Thyroid gland (tissue), 4 donors: ENCODE results near the gene PRKCI. TPM values are rescaled to one million over a fixed set of nuclear protein-coding genes. Genes with fewer than 3 reads are reported as not detected.
"Not testable (repeated sequence)": the region's sequence is repeated elsewhere in the genome, so short reads cannot be mapped to it uniquely, and the experiment has no call there.

Experiments
- DNase-seq, 2 donors: peaks; one replicate each; pipeline ENCODE4 v3.0.0-alpha.2; 2019
- H3K27ac ChIP-seq, 3 donors: fragments of 200-600 bp; sonication (generic); 1 replicate in 2 of 3; 2 replicates in 1 of 3; pipeline ENCODE4 v1.5.1; 2016 to 2019; ENCODE audit warnings: mild to moderate bottlenecking in 1 of 3, moderate library complexity in 1 of 3
- H3K27me3 ChIP-seq: fragments of 200-600 bp; sonication (generic); one replicate; pipeline ENCODE4 v1.5.1; 2019
- H3K36me3 ChIP-seq, 2 donors: fragments of 200-600 bp; sonication (generic); one replicate each; pipeline ENCODE4 v1.5.1; 2016 to 2019
- H3K4me1 ChIP-seq, 2 donors: fragments of 200-600 bp; sonication (generic); one replicate each; pipeline ENCODE4 v1.5.1; 2017 to 2019
- H3K4me3 ChIP-seq, 3 donors: fragments of 200-600 bp; sonication (generic); replicated peaks in 1 of 3; 1 replicate in 2 of 3; 2 replicates in 1 of 3; pipeline ENCODE4 v1.5.1; 2016; ENCODE audit warnings: mild to moderate bottlenecking in 1 of 3
- H3K9me3 ChIP-seq: fragments of 200-600 bp; sonication (generic); one replicate; pipeline ENCODE4 v1.5.1; 2017
- CTCF ChIP-seq, 6 experiments: fragments of 200-600 bp in 3 of 6; fragments of 450-650 bp in 3 of 6; sonication (generic) in 3 of 6; IDR thresholded peaks; one replicate each; pipeline ENCODE4 v1.5.1; 2016 to 2019; ENCODE audit warnings: antibody characterized with exemption in 6 of 6, mild to moderate bottlenecking in 2 of 6, inconsistent platforms in 1 of 6, moderate library complexity in 1 of 6
- POLR2A ChIP-seq, 2 donors: fragments of 450-650 bp; IDR thresholded peaks; one replicate each; pipeline ENCODE4 v1.6.1; 2017; ENCODE audit warnings: antibody characterized with exemption in 2 of 2, mild to moderate bottlenecking in 2 of 2, moderate library complexity in 1 of 2
- WGBS, 2 donors: methylation state at CpG; one replicate each; pipeline ENCODE4 v1.1.5; 2017; 5-methylcytosine and 5-hydroxymethylcytosine counted together
- intact Hi-C: fragments of 100-400 bp; cut with DNase I; formaldehyde crosslinking; loops from one replicate; pipeline ENCODE4 v1.15.1; 2023
- total RNA-seq, 4 donors: library from RNA; depleted of rRNA; stranded (reverse); fragments of >200 nt; gene quantifications; one replicate each; pipeline ENCODE4 v1.2.3, GENCODE V29; 2016

The PRKCI gene
- total RNA-seq, 4 donors from 2014 or later: 74.9 to 85.0 (median 76.6) TPM

GRCh38 chr3:170337420-170337819, 115.2 kb downstream of the PRKCI start:
- no peak for DNase-seq
- H3K9me3 ChIP-seq: no peaks in the 10 kb centered on the region
- H3K36me3 ChIP-seq: no peaks in the 10 kb centered on the region
- no peak for TF ChIP-seq CTCF (IDR thresholded peaks at IDR 0.05)
- no peak for TF ChIP-seq POLR2A (IDR thresholded peaks at IDR 0.05)
- H3K4me1 ChIP-seq: no peaks in the 10 kb centered on the region
- H3K27me3 ChIP-seq: no peaks in the 10 kb centered on the region
- no peak overlapping the region for H3K4me3 ChIP-seq
- 83 to 88% methylated on average over 3 of the region's 3 CpGs for WGBS, 2 donors
- H3K27ac ChIP-seq: no peak overlapping the region
- intact Hi-C loops: no loop called here

- Histone ChIP-seq H3K27me3 (no peaks in the 10 kb centered on the region), H3K36me3 (no peaks in the 10 kb centered on the region), H3K4me3 (no peak overlapping the region), H3K4me1 (no peaks in the 10 kb centered on the region), H3K27ac (no peak overlapping the region), H3K9me3 (no peaks in the 10 kb centered on the region)
- 87 to 95% methylated on average over 1 of the region's 1 CpG for WGBS, 2 donors
- no peak for DNase-seq
- TF ChIP-seq POLR2A (IDR thresholded peaks at IDR 0.05) (no peak), CTCF (IDR thresholded peaks at IDR 0.05) (no peak)
- intact Hi-C loops: no loop called here
Observed at GRCh38 chr3:170338690-170339340, 116.6 kb downstream of the PRKCI start.

GRCh38 chr3:170342273-170342672, 120.0 kb downstream of the PRKCI start:
- H3K4me1 ChIP-seq, H3K36me3 ChIP-seq, DNase-seq, H3K27ac ChIP-seq, H3K9me3 ChIP-seq, H3K4me3 ChIP-seq, H3K27me3 ChIP-seq, intact Hi-C loops: not testable (repeated sequence)
- 95 to 96% methylated on average over 9 of the region's 9 CpGs for WGBS, 2 donors

GRCh38 chr3:170343859-170344258, 121.6 kb downstream of the PRKCI start:
- H3K27me3 ChIP-seq, DNase-seq, H3K27ac ChIP-seq, H3K36me3 ChIP-seq, H3K4me1 ChIP-seq, intact Hi-C loops, H3K4me3 ChIP-seq, H3K9me3 ChIP-seq: not testable (repeated sequence)
- 64 to 77% methylated on average over 6 of the region's 6 CpGs for WGBS, 2 donors

GRCh38 chr3:170344971-170345370, 122.7 kb downstream of the PRKCI start:
- 93 to 98% methylated on average over 4 of the region's 4 CpGs for WGBS, 2 donors
- intact Hi-C loops: no loop called here
- Histone ChIP-seq H3K27me3 (no peaks in the 10 kb centered on the region), H3K9me3 (no peaks in the 10 kb centered on the region), H3K36me3 (no peaks in the 10 kb centered on the region), H3K4me3 (no peak overlapping the region), H3K4me1 (no peaks in the 10 kb centered on the region), H3K27ac (no peak overlapping the region)
- TF ChIP-seq POLR2A (IDR thresholded peaks at IDR 0.05) (no peak), CTCF (IDR thresholded peaks at IDR 0.05) (no peak)
- no peak for DNase-seq

GRCh38 chr3:170346481-170347392, 124.5 kb downstream of the PRKCI start:
- no peak overlapping the region for H3K27ac ChIP-seq
- WGBS, 2 donors: 95 to 97% methylated on average over 12 of the region's 12 CpGs
- H3K4me1 ChIP-seq: peaks cover 0 to 4% of the 10 kb centered on the region in 2 donors
- no peaks in the 10 kb centered on the region for H3K9me3 ChIP-seq
- no peaks in the 10 kb centered on the region for H3K36me3 ChIP-seq
- no peak for TF ChIP-seq POLR2A (IDR thresholded peaks at IDR 0.05)
- TF ChIP-seq CTCF (IDR thresholded peaks at IDR 0.05): no peak
- H3K4me3 ChIP-seq: no peak overlapping the region
- intact Hi-C loops: no loop called here
- no peak for DNase-seq
- H3K27me3 ChIP-seq: no peaks in the 10 kb centered on the region
